ENCODE data around the gene KIFBP. TPM values are rescaled to one million over a fixed set of nuclear protein-coding genes. Genes with fewer than 3 reads are reported as not detected.

The KIFBP gene
- total and polyA plus RNA-seq, 4 donors = 10.9 to 27.9 (median 16.4) TPM

DNA sequence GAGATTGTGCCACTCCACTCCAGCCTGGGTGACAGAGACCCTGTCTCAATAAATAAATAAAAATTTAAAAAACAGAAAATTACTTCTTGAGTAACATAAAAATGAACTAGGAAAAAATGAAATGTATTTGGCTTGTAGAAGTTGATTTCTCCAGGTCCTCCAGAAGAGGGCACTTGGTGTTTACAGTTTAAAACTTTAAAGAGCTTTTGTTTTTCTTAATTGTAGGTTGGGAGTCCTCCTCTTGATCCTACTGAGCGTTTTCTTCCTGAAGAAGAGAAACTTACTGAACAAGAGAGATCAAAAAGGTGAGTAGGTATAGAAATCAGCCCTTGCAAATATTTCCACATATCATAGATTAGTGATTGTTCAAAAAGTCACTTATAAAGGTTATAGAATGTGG is 16.2 kb downstream of the KIFBP start:
- no peaks in the 10 kb centered on the region for H3K9me3 ChIP-seq (ENCODE audit: control insufficient read depth in 4 of 4, insufficient read depth in 3 of 4, low read length in 3 of 4)
- H3K4me3 ChIP-seq = no peak overlapping the region
- H3K9ac ChIP-seq (ENCODE audit: insufficient read depth in 1 of 2, low read length in 2 of 2) = no peak overlapping the region
- peaks cover 0 to 4% (median 0%) of the 10 kb centered on the region in 5 donors for H3K4me1 ChIP-seq (ENCODE audit: control insufficient read depth in 5 of 5, insufficient read depth in 5 of 5, low read length in 5 of 5)
- peak in 2 of 3 donors; percentile 46 to 58 for DNase-seq
- H3K36me3 ChIP-seq (ENCODE audit: control insufficient read depth in 4 of 4, insufficient read depth in 4 of 4, low read length in 4 of 4) = peaks cover 3 to 19% (median 10%) of the 10 kb centered on the region in 4 donors
- TF ChIP-seq, protein P1, sequence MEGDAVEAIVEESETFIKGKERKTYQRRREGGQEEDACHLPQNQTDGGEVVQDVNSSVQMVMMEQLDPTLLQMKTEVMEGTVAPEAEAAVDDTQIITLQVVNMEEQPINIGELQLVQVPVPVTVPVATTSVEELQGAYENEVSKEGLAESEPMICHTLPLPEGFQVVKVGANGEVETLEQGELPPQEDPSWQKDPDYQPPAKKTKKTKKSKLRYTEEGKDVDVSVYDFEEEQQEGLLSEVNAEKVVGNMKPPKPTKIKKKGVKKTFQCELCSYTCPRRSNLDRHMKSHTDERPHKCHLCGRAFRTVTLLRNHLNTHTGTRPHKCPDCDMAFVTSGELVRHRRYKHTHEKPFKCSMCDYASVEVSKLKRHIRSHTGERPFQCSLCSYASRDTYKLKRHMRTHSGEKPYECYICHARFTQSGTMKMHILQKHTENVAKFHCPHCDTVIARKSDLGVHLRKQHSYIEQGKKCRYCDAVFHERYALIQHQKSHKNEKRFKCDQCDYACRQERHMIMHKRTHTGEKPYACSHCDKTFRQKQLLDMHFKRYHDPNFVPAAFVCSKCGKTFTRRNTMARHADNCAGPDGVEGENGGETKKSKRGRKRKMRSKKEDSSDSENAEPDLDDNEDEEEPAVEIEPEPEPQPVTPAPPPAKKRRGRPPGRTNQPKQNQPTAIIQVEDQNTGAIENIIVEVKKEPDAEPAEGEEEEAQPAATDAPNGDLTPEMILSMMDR (IDR thresholded peaks at IDR 0.05; ENCODE audit: control extremely low read depth, extremely low read depth) = peak; percentile 51
- no peaks in the 10 kb centered on the region for H3K27me3 ChIP-seq (ENCODE audit: control insufficient read depth in 3 of 3, insufficient read depth in 3 of 3, low read length in 2 of 3)
- H3K27ac ChIP-seq (ENCODE audit: low read depth in 1 of 2, low read length in 1 of 2) = no peak overlapping the region
- 2 to 4% methylated on average over 1 of the region's 1 CpG for WGBS, 2 donors
- no peak for ATAC-seq (ENCODE audit: insufficient read depth, low FRiP score)

DNA sequence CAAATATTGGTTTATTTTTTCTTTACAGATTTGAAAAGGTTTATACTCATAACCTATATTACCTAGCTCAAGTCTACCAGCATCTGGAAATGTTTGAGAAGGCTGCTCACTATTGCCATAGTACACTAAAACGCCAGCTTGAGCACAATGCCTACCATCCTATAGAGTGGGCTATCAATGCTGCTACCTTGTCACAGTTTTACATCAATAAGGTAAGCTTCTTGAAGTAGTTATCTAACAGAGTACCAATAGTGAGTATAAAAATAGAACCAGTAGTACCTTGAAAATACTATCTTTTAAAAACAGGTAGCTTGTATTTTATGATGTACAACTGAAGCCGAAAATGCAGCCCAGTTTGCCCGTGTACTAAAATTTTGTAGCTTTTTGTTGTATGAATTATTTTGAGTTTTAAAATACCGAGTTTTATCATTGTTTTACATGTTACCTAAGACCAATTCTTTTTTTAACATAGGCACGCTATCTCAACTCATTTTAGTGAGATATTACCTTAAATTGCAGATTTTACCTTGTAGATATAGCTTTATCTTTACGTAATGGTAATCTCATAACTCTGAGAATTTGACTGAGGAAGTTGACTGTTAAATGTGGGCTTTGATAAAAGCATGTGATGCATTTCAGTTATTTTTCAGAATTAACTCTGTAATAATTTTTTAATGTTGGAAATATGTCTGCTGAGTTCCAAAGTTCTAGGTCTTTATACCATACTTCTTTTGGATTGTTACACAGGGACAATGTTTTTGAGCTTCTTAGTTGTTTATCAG is 17.3 kb downstream of the KIFBP start:
- H3K36me3 ChIP-seq (ENCODE audit: control insufficient read depth in 4 of 4, insufficient read depth in 4 of 4, low read length in 4 of 4) = peaks cover 3 to 16% (median 11%) of the 10 kb centered on the region in 4 donors
- WGBS, 2 donors = 70 to 91% methylated on average over 6 of the region's 6 CpGs
- peaks cover 0 to 4% (median 0%) of the 10 kb centered on the region in 5 donors for H3K4me1 ChIP-seq (ENCODE audit: control insufficient read depth in 5 of 5, insufficient read depth in 5 of 5, low read length in 5 of 5)
- no peak for ATAC-seq (ENCODE audit: insufficient read depth, low FRiP score)
- H3K9me3 ChIP-seq (ENCODE audit: control insufficient read depth in 4 of 4, insufficient read depth in 3 of 4, low read length in 3 of 4) = no peaks in the 10 kb centered on the region
- no peaks in the 10 kb centered on the region for H3K27me3 ChIP-seq (ENCODE audit: control insufficient read depth in 3 of 3, insufficient read depth in 3 of 3, low read length in 2 of 3)
- no peak overlapping the region for H3K9ac ChIP-seq (ENCODE audit: insufficient read depth in 1 of 2, low read length in 2 of 2)
- H3K4me3 ChIP-seq = no peak overlapping the region
- no peak overlapping the region for H3K27ac ChIP-seq (ENCODE audit: low read depth in 1 of 2, low read length in 1 of 2)
- no peak for DNase-seq
- TF ChIP-seq, protein P1 (IDR thresholded peaks at IDR 0.05; ENCODE audit: control extremely low read depth, extremely low read depth) = no peak

DNA sequence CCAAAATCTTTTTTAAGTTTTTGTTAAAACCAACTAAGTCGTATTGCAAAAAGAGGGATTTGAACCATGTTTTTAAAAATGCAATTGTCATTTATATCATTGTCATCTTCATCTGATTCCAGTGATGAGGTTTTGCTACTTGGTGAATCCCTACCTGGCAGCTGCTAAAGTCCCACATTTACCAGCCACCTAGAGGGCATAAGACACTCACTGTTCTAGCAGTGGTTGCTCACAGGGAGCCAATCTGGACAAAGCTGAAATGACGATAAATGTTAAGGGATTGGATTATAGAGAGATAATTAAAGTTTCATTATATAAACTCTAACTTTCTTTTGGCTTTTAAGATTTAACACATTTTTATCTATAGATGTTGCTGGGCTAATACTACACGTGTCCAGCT is 18.7 kb downstream of the KIFBP start:
- H3K9me3 ChIP-seq (ENCODE audit: control insufficient read depth in 4 of 4, insufficient read depth in 3 of 4, low read length in 3 of 4) = no peaks in the 10 kb centered on the region
- H3K4me1 ChIP-seq (ENCODE audit: control insufficient read depth in 5 of 5, insufficient read depth in 5 of 5, low read length in 5 of 5) = peaks cover 0 to 4% (median 0%) of the 10 kb centered on the region in 5 donors
- DNase-seq (no peak), ATAC-seq (ENCODE audit: insufficient read depth, low FRiP score) (no peak)
- WGBS, 2 donors = 68 to 89% methylated on average over 3 of the region's 3 CpGs
- no peak overlapping the region for H3K9ac ChIP-seq (ENCODE audit: insufficient read depth in 1 of 2, low read length in 2 of 2)
- peaks cover 3 to 17% (median 10%) of the 10 kb centered on the region in 4 donors for H3K36me3 ChIP-seq (ENCODE audit: control insufficient read depth in 4 of 4, insufficient read depth in 4 of 4, low read length in 4 of 4)
- no peak overlapping the region for H3K4me3 ChIP-seq
- no peak overlapping the region for H3K27ac ChIP-seq (ENCODE audit: low read depth in 1 of 2, low read length in 1 of 2)
- TF ChIP-seq, protein P1 (IDR thresholded peaks at IDR 0.05; ENCODE audit: control extremely low read depth, extremely low read depth) = no peak
- no peaks in the 10 kb centered on the region for H3K27me3 ChIP-seq (ENCODE audit: control insufficient read depth in 3 of 3, insufficient read depth in 3 of 3, low read length in 2 of 3)
